Stimulated activated naive CD4-positive, alpha-beta T cell (primary cell): Measurements from ENCODE around the gene SYNDIG1.
"Not testable (repeated sequence)": the region's sequence is repeated elsewhere in the genome, so short reads cannot be mapped to it uniquely, and the experiment has no call there.

Experiments
- DNase-seq, 6 experiments: peaks; one replicate each; lab custom pipeline; 2025; lab: John Stamatoyannopoulos, UW

Gene SYNDIG1

DNA sequence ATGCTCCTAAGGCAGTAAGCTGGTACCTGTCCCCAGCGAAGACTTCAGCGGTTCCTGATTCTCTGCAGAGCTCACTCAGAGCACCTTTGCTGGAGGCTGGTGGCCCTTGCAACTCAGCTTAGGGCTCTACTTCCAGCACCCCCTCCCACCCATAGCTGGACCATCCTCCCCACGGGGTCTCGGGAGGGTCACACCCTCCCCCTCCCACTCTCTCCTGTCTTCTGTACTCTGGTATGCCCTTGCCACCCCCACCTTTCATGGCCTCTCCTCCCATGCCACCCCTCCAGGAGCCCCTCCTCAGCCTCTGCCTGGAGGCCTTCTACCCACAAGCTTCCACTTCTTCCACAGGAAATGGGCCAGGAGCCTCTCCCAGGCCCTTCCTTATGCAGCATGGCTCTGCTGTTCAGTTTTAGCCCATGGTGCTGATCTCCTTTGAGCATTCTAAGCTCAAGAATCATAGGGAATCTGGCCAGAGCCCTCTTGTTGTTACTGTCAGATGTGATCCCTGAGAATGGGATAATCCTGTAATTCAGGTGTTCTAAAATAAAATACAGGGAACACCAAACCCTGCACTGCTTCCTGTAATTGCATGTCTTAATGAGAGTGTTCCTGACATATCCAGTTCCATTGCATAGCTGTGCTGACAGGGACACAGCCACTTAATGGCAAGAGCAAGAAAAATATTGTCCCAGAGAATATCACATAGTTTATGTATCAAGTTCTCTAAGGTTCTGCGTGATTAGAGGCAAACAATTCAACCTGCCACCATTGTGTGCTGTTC lies 142.1 kb downstream of the SYNDIG1 start:
- DNase-seq = no peak

DNA sequence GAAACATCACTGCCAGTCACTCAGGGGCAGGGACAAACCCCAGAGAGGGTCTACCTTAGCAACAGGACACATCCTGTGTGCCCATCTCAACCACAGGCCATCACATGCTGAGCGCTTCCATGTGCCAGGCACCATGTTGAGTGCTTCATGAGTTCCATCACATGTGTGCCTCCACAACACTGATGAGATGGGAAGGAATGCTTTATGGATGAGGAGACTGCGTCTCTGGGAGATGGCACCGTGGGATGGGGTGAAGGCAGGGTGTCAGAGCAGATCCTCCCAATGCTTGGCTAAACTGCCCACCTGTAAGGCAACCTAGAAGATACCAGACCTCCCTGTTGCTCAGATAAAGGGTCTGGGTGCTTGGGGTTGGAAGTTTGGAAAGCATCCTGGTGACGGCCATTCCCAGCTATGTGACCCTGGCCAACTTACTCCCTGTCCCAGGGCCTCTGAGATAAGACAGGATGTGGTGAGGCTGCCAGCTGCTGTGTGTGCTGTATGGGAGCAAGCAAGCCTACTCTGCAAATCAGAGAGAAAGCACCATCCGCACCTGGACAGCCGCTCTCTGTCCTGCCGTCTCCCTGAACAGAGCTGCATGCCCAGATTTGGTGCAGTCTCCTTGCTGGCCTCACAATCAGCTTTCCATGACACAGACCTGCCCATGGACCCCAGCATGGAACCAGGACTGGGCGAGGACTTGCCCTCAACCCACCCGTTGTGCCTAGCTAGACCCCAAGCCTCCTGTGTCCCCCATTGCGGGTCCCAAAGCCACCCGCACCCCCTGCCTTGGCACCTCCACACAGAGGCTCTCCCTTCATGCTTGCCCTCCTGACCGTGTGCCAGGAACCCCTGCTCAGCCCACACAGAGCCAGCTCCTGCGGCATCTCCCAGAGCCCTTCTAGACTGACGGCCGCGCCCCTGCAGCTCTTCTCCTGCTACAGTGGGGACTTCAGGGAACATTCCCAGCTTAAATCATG lies 143.7 kb downstream of the SYNDIG1 start:
- no peak for DNase-seq

DNA sequence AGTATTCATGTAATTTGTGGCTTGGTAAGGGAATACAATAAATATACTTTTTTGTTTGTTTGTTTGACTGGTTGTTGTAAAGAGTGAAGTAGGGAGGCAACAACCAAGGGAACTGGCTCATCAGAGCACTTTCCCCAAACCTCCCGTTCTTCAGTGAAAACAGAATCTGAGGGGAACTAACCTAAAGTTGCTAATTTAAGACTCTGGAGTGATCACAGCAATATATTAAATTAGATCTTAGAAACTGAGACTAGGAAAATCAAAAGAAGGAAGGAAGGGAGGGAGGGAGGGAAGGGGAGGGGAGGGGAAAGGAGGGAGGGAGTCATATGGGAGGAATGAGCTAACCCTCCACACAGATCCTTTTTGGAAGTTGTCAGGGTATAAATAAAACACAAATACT lies 144.9 kb downstream of the SYNDIG1 start:
- DNase-seq = no peak

DNA sequence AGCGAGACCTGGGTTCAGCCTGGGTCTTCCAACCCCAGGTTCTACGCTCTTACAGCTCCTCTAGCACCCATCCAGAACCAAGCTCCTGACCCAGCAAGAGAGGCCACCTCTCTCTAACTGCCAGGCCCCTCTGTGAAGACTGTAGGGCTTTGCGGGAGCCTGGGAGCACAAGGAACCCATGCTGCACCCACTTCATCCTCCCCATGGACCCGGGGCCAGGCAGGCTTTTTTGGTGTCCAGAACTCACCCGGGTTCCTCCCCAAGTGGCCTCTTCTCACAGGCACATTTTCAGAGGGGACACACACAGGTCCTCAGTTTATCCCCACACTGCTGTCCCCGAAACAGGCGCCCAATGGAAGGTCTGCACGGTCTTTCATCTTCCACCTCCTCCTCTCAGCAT lies 145.9 kb downstream of the SYNDIG1 start:
- no peak for DNase-seq

DNA sequence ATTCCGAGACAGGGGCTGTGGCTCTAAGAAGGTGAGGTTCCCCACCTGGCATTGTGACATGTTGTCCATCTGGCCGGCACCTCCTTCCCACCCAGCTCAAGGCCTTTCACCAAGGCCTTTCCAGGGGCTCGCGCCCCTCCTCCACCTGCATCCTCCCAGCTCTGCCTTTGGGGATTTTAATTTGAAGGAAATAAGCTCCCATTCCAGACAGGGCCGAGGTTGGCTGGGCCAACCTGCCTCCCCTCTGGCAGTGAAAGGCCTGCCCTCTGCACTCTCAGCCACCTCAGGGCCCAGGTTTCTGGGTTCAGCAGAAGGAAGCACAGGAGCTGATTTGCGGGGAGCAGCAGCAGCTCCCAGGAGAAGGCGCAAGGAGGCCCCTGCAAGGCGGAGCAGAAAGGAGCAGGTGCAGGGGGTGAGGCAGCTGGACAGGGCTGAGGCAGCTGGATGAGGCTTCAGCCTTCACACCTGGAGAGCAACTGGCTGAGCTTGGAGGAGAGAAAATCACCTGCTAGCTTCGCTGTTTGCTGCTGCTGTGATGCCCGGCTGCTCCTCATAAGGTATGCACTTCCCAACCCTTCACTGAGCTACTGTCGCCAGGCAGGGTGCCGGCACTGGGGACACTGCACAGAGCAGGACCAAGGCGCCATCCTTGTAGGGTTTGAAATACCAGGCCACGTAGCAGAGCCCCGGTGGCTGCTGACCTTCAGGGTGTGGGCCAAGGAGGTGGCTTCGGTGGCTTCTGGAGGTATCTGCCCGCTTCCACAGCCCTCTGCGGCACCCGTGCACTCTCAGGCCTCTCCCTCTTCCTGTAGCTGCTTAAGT lies 147.0 kb downstream of the SYNDIG1 start:
- DNase-seq = no peak

DNA sequence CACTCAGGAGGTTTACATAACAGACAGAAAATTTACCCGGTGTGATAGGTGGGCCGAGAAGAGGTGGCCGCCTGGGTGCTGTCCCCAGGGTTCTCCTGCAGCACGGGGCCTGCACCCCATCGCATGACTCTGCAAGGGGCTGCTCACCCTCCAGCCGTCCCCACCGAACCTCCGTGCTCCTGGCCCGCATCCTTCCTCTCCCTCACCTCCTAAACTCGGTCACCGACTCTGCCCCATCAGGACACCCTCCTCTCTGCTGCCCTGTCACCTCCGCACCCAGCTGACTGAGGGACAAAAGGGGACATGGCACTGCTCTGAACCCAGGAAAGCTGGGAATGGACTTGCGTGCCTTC lies 147.6 kb downstream of the SYNDIG1 start:
- no peak for DNase-seq

DNA sequence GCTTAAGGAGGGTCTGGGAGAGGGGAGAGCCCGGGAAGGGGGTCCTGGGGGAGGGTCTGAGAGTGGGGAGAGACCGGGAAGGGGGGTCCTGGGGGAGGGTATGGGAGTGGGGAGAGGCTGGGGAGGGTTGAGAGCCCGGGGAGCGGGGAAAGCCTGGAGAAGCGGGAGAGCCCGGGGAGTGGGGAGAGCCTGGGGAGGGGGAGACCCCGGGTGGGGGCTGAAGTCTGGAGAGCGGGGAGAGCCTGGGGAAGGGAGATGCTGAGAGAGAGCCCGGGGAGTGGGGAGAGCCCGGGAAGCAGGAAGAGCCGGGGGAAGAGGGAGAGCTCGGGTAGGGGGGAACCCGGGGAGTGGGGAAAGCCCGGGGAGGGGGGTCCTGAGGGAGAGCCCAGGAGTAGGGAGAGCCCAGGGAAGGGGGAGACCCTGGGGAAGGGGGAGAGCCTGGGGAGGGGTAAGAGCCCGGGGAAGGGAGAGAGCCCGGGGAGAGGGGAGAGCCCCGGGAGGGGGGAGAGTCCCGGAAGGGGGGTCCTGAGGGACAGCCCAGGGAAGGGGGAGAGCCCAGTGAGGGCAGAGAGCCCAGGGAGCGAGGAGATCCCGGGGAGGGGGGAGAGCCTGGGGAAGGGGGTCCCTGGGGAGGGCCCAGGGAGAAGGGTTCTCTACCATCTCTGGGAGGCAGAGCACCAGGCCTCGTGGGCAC lies 148.5 kb downstream of the SYNDIG1 start:
- DNase-seq = no peak

DNA sequence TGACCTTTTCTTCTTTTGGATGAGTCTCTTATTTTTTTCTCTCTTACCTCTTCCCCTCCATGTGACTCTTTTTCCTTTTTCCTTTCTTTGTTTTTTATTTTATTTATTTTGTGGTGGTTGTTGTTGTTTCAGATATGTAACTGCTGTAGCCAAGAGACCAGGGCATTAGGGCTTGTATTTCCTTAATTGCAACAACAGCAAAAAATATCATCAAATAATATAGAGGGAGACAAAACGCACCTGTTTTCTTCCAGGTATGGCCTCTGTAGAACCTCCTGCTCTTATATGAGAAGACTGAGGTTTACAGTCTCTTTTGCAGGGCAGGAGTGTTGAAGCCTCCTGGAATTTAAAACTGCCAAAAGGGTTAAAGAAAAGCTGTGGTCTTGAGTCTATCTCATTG lies 149.3 kb downstream of the SYNDIG1 start:
- DNase-seq = no peak

DNA sequence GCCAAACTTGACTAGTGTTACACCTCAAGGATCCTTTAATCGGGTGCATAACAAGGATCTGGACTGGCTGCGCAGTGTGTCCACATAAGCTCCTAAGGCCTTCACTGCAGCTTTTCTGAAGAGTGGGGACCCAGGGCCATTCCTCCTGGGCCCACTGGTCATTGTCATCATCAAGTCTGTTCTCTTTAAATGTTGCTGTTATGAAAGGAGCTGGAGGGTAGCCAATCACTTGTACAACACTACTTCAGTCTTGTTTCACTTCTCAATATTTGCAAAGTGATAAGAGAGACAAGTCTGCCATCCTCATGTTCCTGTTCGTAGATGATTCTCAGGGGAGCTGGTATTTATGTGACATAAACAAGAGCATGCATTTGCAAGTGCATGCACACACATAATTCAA lies 149.8 kb downstream of the SYNDIG1 start:
- no peak for DNase-seq

DNA sequence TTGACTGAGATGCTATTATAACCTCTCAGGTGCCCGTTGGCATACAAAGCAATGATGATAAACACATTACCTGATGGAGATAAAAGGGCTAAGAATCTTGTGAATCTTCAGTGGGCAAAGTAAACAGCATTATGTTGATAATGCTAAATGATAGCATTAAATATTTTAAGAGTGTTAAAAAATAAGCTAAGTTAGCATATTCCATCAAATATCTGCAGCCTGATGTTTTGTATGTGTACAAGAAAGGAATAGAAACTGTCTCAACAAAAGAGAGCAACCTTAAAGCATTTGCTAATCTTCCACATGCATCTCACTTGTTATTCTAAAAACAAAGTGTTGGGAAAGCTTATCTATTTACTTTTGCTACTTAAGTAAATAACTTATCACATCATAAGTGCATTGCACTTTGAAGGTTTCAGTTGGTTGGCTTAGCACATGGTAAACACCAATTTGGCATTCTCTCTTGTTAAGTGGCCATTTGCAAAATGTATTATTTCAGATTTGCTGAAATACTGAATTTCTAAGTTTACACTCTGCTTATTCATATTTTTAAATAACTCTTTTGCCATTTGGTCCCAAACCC lies 151.6 kb downstream of the SYNDIG1 start:
- no peak for DNase-seq

DNA sequence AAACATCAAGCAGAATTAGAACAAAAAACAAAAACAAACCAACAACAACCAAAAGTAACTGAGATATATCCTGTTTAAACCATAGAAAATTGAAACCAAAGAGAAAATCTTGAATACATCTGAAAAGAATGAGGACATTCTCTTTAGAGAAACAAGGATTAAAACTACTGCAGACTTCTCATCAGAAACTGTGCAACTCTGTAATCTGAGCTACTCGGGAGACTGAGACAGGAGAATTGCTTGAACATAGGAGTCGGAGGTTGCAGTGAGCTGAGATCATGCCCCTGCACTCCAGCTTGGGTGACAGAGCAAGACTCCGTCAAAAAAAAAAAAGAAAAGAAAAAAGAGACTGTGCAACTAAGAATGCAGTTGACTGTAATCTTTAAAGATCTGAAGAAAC lies 153.4 kb downstream of the SYNDIG1 start:
- no peak for DNase-seq

DNA sequence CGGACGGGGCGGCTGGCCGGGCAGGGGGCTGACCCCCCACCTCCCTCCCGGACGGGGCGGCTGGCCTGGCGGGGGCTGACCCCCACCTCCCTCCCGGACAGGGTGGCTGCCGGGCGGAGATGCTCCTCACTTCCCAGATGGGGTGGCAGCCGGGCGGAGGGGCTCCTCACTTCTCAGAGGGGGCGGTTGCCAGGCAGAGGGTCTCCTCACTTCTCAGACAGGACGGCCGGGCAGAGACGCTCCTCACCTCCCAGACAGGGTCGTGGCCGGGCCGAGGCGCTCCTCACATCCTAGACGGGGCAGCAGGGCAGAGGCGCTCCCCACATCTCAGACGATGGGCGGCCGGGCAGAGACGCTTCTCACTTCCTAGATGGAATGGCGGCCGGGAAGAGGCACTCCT lies 156.7 kb downstream of the SYNDIG1 start:
- DNase-seq = not testable (repeated sequence)

DNA sequence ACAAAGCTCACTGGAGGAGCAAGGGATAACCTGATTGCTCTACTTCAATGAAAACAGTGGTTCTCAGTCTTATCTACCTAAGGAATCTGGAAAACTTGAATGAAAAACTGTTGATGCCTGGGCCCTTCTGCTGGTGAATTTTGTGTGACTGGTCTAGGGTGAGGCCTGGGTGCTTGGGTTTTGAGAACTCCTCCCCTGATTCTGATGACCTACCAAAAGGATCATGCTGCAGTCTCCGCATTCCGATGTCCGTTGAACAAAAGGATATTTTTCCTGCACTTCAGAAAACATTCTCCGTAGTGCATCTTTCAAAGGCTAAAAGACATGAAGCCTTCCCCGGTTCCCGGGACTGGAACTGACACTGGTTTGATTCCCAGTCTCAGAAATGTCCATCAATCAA lies 157.9 kb downstream of the SYNDIG1 start:
- DNase-seq = no peak

DNA sequence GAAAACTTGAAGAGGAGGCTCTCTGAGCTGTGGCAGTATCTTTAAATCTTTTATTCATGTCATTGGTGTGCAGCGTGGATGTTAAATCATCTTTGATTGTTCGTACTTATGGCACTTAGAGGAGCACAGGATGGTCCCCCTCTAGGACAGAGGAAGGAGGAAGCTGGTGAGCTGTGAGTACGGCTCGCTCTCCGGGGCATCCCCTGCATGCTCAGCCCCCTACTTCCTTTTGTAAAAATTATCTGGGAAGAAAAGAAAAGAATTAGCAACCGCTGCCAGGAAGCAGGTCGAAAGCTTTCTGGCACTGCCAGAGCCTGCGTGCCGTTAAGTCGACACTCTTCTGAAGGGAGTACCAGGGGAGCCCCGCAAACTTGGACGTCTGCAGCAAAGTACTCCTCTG lies 158.5 kb downstream of the SYNDIG1 start:
- no peak for DNase-seq

DNA sequence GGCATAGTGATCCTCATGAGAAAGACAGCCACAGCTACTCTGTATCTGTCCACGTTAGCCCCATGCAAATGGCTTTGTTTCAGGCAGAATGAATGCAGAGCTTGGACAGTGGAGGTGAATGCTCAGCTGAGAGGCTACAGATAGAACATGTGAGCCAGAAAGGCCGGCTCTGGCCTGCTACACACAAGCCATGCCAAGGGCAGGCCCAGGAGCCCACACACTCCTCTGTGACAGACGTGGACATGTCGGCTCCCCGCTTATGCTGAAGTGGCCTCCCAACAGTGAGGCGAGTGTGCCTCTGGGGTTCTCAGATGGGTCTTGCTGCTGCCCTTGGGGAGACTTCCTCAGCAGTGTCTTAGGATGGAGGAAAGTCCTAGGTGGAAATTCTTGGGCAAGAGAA lies 159.6 kb downstream of the SYNDIG1 start:
- no peak for DNase-seq

DNA sequence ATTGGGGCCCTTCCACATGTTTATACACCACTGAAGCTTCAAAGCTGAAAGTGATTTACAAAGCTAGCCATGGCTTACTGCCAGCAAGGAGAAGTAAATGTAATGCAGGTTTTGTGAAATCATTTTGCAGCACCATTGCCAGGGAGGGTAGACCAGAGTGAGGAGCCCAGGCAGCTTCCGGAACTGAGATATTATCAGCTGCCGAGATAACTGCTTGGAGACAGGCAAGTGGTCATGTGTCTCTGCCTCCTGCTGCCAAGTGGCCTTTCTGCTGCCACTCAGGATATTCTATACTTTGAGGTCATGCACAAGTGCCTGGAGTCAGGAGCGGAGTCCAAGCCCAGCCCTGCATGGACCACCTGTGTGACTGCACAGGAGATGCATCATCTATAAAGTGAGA lies 160.2 kb downstream of the SYNDIG1 start:
- no peak for DNase-seq

DNA sequence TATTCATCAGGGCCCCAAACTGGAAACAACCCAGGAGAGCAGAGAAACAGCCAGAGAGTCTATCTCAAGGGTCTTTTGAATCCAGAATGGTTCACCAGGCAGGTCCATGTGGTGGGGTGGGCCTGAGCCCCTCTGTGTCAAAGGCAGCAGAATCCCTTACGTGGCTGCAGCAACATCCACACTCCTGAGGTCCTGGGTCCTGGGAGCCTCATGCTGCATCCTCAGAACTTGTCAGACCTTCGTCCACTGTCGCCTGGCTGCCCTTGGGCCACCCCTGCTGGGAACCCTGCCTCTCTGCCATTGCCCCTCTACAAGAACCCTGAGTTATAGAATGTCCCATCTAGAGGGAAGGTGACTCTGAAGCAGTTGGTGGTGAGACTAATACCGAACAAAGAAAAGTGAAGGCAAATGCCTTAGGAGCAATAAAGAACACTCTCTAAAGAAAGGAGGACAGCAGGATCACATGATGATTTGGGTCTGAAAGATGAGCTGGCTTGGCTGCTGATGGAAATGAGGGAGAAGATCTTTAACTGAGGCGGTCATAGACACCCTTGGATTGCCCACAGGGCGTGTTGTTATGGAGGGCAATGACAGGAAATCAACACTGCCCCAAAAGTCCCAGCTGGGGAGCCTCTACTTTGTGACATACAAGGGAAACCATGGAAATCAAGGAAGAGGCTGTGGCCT lies 161.2 kb downstream of the SYNDIG1 start:
- no peak for DNase-seq

DNA sequence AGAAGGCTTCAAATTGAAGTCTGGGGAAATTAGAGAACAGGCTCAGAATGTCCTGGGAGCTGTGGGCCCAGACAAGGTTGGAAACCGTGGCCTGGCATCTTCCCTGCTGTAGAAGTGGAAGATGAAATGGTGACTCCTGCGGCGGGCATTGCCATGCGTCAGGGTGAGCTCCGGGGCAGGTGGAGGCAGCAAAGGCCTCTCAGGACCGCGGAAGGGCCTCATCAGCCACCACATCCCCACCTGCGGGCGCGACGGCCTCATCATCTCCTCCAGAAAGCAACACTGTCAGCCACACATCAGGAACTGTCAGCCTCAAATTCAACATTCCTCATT lies 161.7 kb downstream of the SYNDIG1 start:
- DNase-seq = no peak

DNA sequence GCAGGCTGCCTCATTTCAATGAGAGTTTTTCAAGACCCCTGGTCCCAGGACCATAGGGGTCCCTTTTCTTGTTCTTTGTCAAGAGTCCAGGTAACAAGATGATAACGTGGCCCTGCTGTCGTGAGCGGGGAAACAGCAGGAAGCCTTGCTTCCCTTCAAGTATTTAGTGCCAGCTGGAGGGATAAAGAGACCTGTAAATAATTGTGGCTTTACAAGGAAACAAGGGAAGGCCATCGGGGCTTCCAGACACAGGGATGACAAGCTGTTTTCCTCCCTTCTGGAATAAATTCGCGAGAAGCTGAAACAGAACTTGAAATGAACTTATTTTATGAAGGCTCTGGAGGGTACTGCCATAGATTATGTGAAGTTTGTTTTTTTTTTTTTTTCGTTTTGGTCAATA lies 163.2 kb downstream of the SYNDIG1 start:
- no peak for DNase-seq

DNA sequence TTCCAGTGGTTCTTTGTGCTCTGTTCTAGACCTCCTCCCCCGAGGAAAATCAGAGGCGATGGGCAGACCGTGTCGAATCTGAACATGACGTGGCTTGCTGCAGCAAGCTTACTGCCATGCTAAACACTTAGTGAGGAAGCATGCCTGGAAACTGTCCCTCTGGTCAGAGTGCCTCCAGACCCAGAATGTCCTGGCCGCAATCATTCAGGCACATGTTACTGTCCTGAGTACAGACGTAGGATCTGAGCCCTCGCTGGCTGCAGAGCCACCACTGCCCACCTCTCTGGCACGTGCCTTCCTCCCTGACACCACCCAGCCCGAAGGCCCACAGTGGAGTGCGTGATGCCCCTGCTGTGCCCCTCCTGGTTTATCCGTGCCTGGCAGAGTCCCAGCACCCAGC lies 163.6 kb downstream of the SYNDIG1 start:
- no peak for DNase-seq

DNA sequence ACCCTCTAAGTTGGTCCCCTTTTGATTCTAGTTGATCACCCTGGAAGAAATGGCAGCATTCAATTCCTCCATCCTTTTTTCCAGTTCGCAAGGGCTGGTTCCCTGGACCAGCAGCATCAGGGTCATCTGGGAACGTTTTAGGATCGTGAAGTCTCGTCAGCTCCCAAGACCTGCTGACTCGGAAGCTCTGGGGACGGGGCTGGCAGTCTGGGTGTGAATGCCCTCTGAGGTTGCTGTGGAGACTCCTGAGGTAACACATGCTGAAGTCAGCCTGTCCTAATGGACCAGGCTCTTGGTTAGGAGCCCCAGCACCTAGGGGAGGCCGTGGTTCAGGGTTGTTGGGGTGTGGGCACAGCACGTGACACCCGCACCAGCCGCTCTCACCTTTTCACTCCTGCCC lies 164.1 kb downstream of the SYNDIG1 start:
- DNase-seq = no peak
